GM18520 (cell line): ENCODE data around the gene CCDC179.

ENCODE experiments used
- ATAC-seq: cut with Tn5 transposase; IDR thresholded peaks from one replicate; pipeline ENCODE4 v1.9.1; 2021; ENCODE audit not compliant: unreplicated experiment

CCDC179 gene

GRCh38 chr11:22808571-22809197 lies 51.6 kb downstream of the CCDC179 start:
- ATAC-seq = peak; percentile 10

DNA sequence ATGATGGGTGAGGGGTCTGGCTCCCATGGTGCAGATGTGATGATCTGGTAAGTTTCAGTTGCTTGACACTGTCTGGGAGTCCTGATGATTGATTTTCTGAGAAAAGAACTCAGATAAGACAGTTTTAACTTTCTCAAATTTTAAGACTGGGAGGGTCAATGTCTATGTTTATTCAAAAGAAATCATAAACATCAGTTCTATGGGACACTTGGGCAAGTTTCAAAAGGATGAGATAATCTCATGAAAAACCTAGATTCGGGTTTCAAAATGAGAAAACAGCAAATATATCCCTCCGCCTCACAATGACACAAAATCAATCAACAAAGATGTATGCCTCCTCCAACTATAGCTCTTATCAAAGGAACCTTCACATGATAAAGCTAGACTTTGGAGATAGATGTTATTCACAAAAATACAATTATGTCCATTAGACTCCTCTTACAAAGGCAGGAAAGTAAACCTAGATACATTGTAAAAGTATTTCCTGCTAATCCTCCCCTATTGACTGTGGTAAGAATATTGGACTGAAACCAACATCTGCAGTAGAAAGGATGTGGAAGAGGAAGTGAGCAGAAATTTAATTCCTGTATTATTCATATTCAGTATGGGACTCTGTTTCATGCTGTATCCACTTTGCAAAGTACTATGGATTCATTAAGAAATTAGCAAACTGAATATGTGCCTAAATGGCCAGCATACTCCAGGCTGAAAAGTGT lies 52.3 kb downstream of the CCDC179 start:
- peak; percentile 75 for ATAC-seq

GRCh38 chr11:22807391-22807790 lies 52.9 kb downstream of the CCDC179 start:
- ATAC-seq = no peak

DNA sequence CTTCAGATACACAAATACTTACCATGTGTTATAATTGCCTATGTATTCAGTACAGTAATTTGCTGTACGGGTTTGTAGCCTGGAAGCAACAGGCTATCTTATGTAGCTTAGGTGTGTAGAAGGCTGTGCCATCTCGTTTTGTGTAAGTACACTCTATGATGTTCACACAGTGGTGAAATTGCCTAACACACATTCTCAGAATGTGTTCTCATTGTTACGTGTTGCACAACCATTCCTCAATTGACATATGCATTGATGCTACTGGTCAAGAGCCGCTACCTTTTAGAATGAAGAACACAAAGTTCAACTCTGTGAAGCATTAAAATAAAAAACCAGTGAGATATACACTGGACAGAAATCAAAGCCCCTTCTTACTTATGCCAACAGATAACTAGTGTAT lies 57.4 kb downstream of the CCDC179 start:
- ATAC-seq = no peak

DNA sequence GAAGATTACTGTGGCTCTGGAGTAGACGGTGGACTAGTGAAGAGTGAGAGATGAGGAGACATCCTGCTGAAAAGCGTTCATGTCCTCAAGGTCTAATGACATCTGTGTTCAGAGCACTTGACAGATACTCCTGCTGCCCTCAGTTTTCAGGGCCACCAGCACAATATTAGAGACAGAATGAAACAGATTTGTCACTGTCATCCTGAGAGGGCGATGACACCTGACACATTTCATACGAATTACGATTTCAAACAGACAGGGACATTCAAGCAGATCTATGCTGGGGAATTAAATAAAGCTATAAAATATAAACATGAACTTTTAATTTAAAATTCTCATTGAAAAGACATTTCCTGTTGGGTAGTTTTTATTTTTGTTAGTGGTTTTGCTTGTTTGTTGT lies 59.8 kb downstream of the CCDC179 start:
- no peak for ATAC-seq

GRCh38 chr11:22798901-22799300 lies 61.4 kb downstream of the CCDC179 start:
- ATAC-seq = no peak

DNA sequence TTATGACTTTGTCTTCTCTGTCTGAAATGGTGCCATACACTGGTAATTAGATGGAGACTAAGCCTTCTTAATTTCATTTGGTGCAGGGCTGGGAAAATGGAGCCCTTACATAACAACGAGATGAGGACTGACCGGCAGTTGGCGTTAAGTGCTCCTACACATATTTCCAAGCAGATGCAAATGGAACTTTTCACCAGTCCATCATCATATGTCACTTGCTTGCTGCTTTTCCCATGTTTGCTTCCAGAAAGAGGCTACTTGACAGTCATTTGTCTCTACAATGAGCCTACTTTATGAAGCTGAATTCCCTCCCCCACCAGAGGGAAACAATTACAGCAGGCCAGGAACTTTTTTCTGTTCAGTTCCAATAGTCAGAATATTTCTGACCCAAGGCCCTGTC lies 63.2 kb downstream of the CCDC179 start:
- no peak for ATAC-seq
